Measurements from ENCODE around the gene MID2. TPM values are rescaled to one million over a fixed set of nuclear protein-coding genes. Genes with fewer than 3 reads are reported as not detected.

The MID2 gene
- total RNA-seq, 4 donors from 2014 or later, result 32.2 to 66.6 (median 57.0) TPM

GRCh38 chrX:107857837-107858236, 32.2 kb downstream of the MID2 start:
- 84 to 93% methylated on average over 5 of the region's 5 CpGs for WGBS, 2 donors (ENCODE audit: low coverage in 1 of 2)
- Histone ChIP-seq H3K4me3 (no peak overlapping the region), H3K36me3 (peaks cover 0 to 18% of the 10 kb centered on the region in 2 donors), H3K27ac (no peak overlapping the region), H3K9me3 (no peaks in the 10 kb centered on the region), H3K4me1 (no peaks in the 10 kb centered on the region), H3K27me3 (no peaks in the 10 kb centered on the region)
- no peak for ATAC-seq
- TF ChIP-seq POLR2A (IDR thresholded peaks at IDR 0.05) (no peak), EP300 (IDR thresholded peaks at IDR 0.05) (no peak), CTCF (IDR thresholded peaks at IDR 0.05) (no peak), POLR2AphosphoS5 (IDR thresholded peaks at IDR 0.05) (no peak)

- Histone ChIP-seq H3K4me3 (no peak overlapping the region), H3K9me3 (no peaks in the 10 kb centered on the region), H3K4me1 (no peaks in the 10 kb centered on the region), H3K27ac (no peak overlapping the region), H3K36me3 (peaks cover 0 to 7% of the 10 kb centered on the region in 2 donors), H3K27me3 (no peaks in the 10 kb centered on the region)
- WGBS, 2 donors (ENCODE audit: low coverage in 1 of 2), result 77 to 86% methylated on average over 1 to 3 of the region's 4 CpGs
- no peak for ATAC-seq
- TF ChIP-seq EP300 (IDR thresholded peaks at IDR 0.05), result no peak
- no peak for TF ChIP-seq CTCF (IDR thresholded peaks at IDR 0.05)
- TF ChIP-seq POLR2A (IDR thresholded peaks at IDR 0.05), result no peak
- TF ChIP-seq POLR2AphosphoS5 (IDR thresholded peaks at IDR 0.05), result no peak
These were observed 35.4 kb downstream of the MID2 start for GRCh38 chrX:107861056-107861455.

- Histone ChIP-seq H3K9me3 (no peaks in the 10 kb centered on the region), H3K27ac (no peak overlapping the region), H3K4me1 (no peaks in the 10 kb centered on the region), H3K4me3 (no peak overlapping the region), H3K27me3 (no peaks in the 10 kb centered on the region), H3K36me3 (no peaks in the 10 kb centered on the region)
- 92% methylated on average over 5 of the region's 6 CpGs; no CpG with 5 or more reads in 1 of the 2 donors for WGBS, 2 donors (ENCODE audit: low coverage in 1 of 2)
- no peak for TF ChIP-seq POLR2A (IDR thresholded peaks at IDR 0.05)
- TF ChIP-seq POLR2AphosphoS5 (IDR thresholded peaks at IDR 0.05), result no peak
- no peak for TF ChIP-seq EP300 (IDR thresholded peaks at IDR 0.05)
- ATAC-seq, result no peak
These were observed 45.5 kb downstream of the MID2 start for GRCh38 chrX:107871136-107871535.

GRCh38 chrX:107878106-107878505, 52.4 kb downstream of the MID2 start:
- H3K4me1 ChIP-seq, result no peaks in the 10 kb centered on the region
- no peak for ATAC-seq
- no peaks in the 10 kb centered on the region for H3K9me3 ChIP-seq
- no peaks in the 10 kb centered on the region for H3K36me3 ChIP-seq
- WGBS, 2 donors (ENCODE audit: low coverage in 1 of 2), result 40% methylated on average over 1 of the region's 5 CpGs; no CpG with 5 or more reads in 1 of the 2 donors
- no peak overlapping the region for H3K27ac ChIP-seq
- H3K4me3 ChIP-seq, result no peak overlapping the region
- TF ChIP-seq POLR2AphosphoS5 (IDR thresholded peaks at IDR 0.05) (no peak), EP300 (IDR thresholded peaks at IDR 0.05) (no peak), POLR2A (IDR thresholded peaks at IDR 0.05) (no peak), CTCF (IDR thresholded peaks at IDR 0.05) (no peak)
- no peaks in the 10 kb centered on the region for H3K27me3 ChIP-seq

- no peaks in the 10 kb centered on the region for H3K27me3 ChIP-seq
- WGBS, 2 donors (ENCODE audit: low coverage in 1 of 2), result 62 to 80% methylated on average over 1 to 2 of the region's 5 CpGs
- no peaks in the 10 kb centered on the region for H3K36me3 ChIP-seq
- H3K27ac ChIP-seq, result no peak overlapping the region
- TF ChIP-seq POLR2A (IDR thresholded peaks at IDR 0.05), result no peak
- TF ChIP-seq CTCF (IDR thresholded peaks at IDR 0.05), result no peak
- TF ChIP-seq POLR2AphosphoS5 (IDR thresholded peaks at IDR 0.05), result no peak
- no peak for TF ChIP-seq EP300 (IDR thresholded peaks at IDR 0.05)
- no peaks in the 10 kb centered on the region for H3K9me3 ChIP-seq
- no peak for ATAC-seq
- no peak overlapping the region for H3K4me3 ChIP-seq
- no peaks in the 10 kb centered on the region for H3K4me1 ChIP-seq
These were observed 54.5 kb downstream of the MID2 start for GRCh38 chrX:107880054-107880610.
